GM18499 (cell line): ENCODE results near the gene ALG9.

Source experiments
- ATAC-seq: cut with Tn5 transposase; IDR thresholded peaks from one replicate; pipeline ENCODE4 v1.9.1; 2021; ENCODE audit warnings: moderate number of reproducible peaks; ENCODE audit not compliant: insufficient read depth, unreplicated experiment

ALG9 gene

GRCh38 chr11:111737444-111738210 lies 133.8 kb downstream of the ALG9 start:
- ATAC-seq: no peak

- no peak for ATAC-seq
These were observed 134.5 kb downstream of the ALG9 start for GRCh38 chr11:111736621-111737443.
